Activated T-helper 1 cell treated with anti-CD3 and anti-CD28 coated beads, Interleukin-12 subunit alpha, Interleukin-12 subunit beta, Interleukin-2, Interleukin-4 antibody, amounts not matched to agents 30 ng/mL and 10 ng/mL and 1 ng/mL, durations not matched to agents 14 hours and 24 hours and 36 hours (primary cell): Measurements from ENCODE around the gene BRCC3. TPM values are rescaled to one million over a fixed set of nuclear protein-coding genes. Genes with fewer than 3 reads are reported as not detected.

ENCODE experiments used
- DNase-seq: peaks from one replicate; pipeline ENCODE4 v3.0.0; 2021; ENCODE audit warnings: low spot score
- H3K27ac Mint-ChIP-seq: one replicate; pipeline ENCODE4 v1.8.0; 2021; ENCODE audit warnings: mild to moderate bottlenecking, mixed read lengths
- H3K27me3 Mint-ChIP-seq: one replicate; pipeline ENCODE4 v1.8.0; 2022; ENCODE audit warnings: mild to moderate bottlenecking, moderate library complexity, mixed read lengths; ENCODE audit not compliant: insufficient read depth
- H3K36me3 Mint-ChIP-seq: one replicate; pipeline ENCODE4 v1.8.0; 2021; ENCODE audit warnings: low read depth, mixed read lengths
- H3K4me1 Mint-ChIP-seq: one replicate; pipeline ENCODE4 v1.8.0; 2021; ENCODE audit warnings: low read depth, mixed read lengths
- H3K4me3 Mint-ChIP-seq: one replicate; pipeline ENCODE4 v1.8.0; 2021; ENCODE audit warnings: mild to moderate bottlenecking, moderate library complexity, mixed read lengths
- H3K9me3 Mint-ChIP-seq: one replicate; pipeline ENCODE4 v1.8.0; 2021; ENCODE audit warnings: mixed read lengths
- intact Hi-C: fragments of 100-400 bp; cut with micrococcal nuclease; formaldehyde crosslinking; loops from one replicate; pipeline ENCODE4 v1.15.1; 2024
- total RNA-seq: library from RNA; stranded (reverse); gene quantifications from 2 replicates; pipeline ENCODE4 v1.2.3, GENCODE V29; 2022

BRCC3 gene
- total RNA-seq, 1 donor from 2014 or later, result 28.9 TPM

- Mint-ChIP-seq H3K27ac (peak overlapping the region; percentile 82), H3K36me3 (peaks cover 18% of the 10 kb centered on the region), H3K9me3 (no peaks in the 10 kb centered on the region), H3K4me3 (peak overlapping the region; percentile 86), H3K27me3 (no peaks in the 10 kb centered on the region), H3K4me1 (peaks cover 44% of the 10 kb centered on the region)
- intact Hi-C loops, result loop anchor here (1.0 to 5.0 kb wide), 5 partner anchors 13 to 153 kb away; partner anchors contain the start of gene VBP1
- DNase-seq, result no peak
These were observed 1.3 kb upstream of the BRCC3 start for GRCh38 chrX:155070038-155070437.

DNA sequence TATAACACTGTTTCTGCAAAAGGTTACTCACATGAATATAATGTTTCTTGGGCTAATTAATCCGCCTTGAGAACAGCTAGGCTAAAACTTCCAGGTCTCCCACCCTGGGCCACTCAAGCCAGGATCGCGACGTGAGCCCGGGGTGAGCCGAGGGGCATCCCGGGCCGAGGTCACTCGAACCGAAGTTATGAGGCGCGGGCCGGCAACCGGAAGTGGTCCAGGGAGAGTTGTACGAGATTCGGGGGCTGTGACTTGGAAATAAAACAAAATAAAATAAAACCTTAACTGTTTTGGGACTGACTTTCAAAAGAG, 689 bp upstream of the BRCC3 start:
- intact Hi-C loops, result loop anchor here (1.0 to 5.0 kb wide), 5 partner anchors 13 to 153 kb away; partner anchors contain the start of gene VBP1

DNA sequence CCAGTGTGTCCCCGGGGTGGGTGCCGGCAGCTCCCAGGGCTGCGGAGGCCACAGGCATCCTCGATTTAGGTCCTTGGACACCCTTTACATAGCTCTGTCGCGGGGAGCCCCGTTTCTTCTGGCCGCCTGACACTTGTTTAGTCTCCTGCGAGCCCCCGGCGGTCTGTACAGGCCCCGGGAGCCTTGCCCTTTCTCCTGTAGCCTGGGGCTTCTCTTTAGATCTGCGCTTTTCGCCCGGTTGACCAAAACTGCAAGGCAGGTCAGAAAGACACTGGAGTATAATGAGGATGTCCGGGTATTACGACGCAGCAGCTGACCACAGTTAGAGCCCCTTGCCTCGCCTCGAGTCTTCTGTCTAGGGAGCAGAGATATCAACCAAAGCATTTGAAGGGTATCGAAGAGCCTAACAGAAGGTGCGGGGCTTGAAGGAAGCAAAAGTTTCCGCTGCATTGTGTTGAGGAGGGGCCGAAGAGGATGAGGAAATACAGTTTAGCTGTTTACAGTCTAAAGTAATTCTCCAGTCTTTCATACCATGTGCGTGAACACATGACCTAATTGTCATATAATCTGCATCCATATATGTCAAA, 479 bp downstream of the BRCC3 start:
- intact Hi-C loops, result loop anchor here (1.0 to 5.0 kb wide), 4 partner anchors 44 to 154 kb away; partner anchors contain the start of gene VBP1
- H3K4me3 Mint-ChIP-seq, result peak overlapping the region; percentile 95
- peak overlapping the region; percentile 93 for H3K27ac Mint-ChIP-seq
- H3K27me3 Mint-ChIP-seq, result no peaks in the 10 kb centered on the region
- H3K36me3 Mint-ChIP-seq, result peaks cover 28% of the 10 kb centered on the region
- H3K4me1 Mint-ChIP-seq, result peaks cover 50% of the 10 kb centered on the region
- no peak for DNase-seq
- H3K9me3 Mint-ChIP-seq, result no peaks in the 10 kb centered on the region

More for the DNA sequence above, 689 bp upstream of the BRCC3 start:
- Mint-ChIP-seq H3K4me1 (peaks cover 50% of the 10 kb centered on the region), H3K27me3 (no peaks in the 10 kb centered on the region), H3K27ac (peak overlapping the region; percentile 82), H3K9me3 (no peaks in the 10 kb centered on the region), H3K36me3 (peaks cover 24% of the 10 kb centered on the region), H3K4me3 (peak overlapping the region; percentile 86)
- no peak for DNase-seq

- H3K27me3 Mint-ChIP-seq, result no peaks in the 10 kb centered on the region
- intact Hi-C loops, result loop anchor here (1.0 kb wide), 1 partner anchor 105 kb away; no protein-coding TSS in a partner anchor
- H3K4me1 Mint-ChIP-seq, result no peaks in the 10 kb centered on the region
- H3K4me3 Mint-ChIP-seq, result no peak overlapping the region
- no peak for DNase-seq
- H3K36me3 Mint-ChIP-seq, result peaks cover 9% of the 10 kb centered on the region
- H3K27ac Mint-ChIP-seq, result no peak overlapping the region
- no peaks in the 10 kb centered on the region for H3K9me3 Mint-ChIP-seq
These were observed 15.0 kb downstream of the BRCC3 start for GRCh38 chrX:155086202-155086840.

DNA sequence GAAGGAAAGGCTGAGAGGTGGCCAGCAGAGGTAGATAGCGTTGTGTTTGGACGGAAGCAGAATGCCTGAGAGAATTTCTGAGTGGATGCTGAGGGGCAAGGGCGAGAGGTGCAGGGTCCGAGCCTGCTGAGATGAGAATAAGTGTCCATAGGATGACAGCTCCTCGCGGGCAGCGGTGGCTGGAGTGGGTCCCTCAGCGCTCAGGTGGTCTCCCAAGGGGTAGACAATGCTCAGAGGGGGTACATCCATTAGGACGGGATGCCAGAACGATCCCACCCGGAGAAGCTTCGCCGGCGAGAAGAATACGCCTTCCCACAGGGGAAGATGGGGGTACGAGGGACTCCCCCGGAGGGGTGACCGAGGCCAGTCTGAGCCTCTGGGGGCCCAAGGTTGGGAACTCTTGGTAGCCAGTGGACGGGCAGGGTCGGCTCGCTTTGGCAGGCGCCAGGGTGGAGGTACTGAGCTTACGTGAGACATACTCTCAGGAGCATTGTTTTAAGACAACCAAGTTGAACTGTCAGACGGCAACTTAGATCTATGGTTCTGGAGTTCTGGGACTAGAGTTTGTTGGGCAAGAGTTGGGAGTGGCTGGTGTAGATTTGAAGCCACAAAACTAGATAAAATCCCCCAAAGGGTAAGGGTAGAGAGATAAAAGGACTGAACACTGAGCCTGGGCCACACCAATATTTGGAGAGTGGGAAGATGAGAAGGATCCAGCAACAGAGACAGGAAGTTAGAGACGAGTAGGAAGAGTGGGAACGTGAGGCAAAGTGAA, 15.8 kb downstream of the BRCC3 start:
- intact Hi-C loops, result loop anchor here (1.0 kb wide), 1 partner anchor 106 kb away; no protein-coding TSS in a partner anchor
- Mint-ChIP-seq H3K27me3 (no peaks in the 10 kb centered on the region), H3K4me3 (no peak overlapping the region), H3K4me1 (no peaks in the 10 kb centered on the region), H3K9me3 (no peaks in the 10 kb centered on the region), H3K27ac (no peak overlapping the region), H3K36me3 (peaks cover 10% of the 10 kb centered on the region)
- DNase-seq, result no peak

GRCh38 chrX:155094468-155095061, 23.3 kb downstream of the BRCC3 start:
- Mint-ChIP-seq H3K36me3 (peaks cover 13% of the 10 kb centered on the region), H3K4me1 (no peaks in the 10 kb centered on the region), H3K27me3 (no peaks in the 10 kb centered on the region), H3K9me3 (no peaks in the 10 kb centered on the region), H3K4me3 (no peak overlapping the region), H3K27ac (no peak overlapping the region)
- intact Hi-C loops, result loop anchor here (1.0 to 5.0 kb wide), 3 partner anchors 43 to 726 kb away; partner anchors contain the start of gene VBP1
- DNase-seq, result peak; percentile 4

GRCh38 chrX:155105919-155106318, 34.6 kb downstream of the BRCC3 start:
- peaks cover 27% of the 10 kb centered on the region for H3K36me3 Mint-ChIP-seq
- H3K27ac Mint-ChIP-seq, result no peak overlapping the region

GRCh38 chrX:155108427-155108826, 37.1 kb downstream of the BRCC3 start:
- Mint-ChIP-seq H3K27me3 (no peaks in the 10 kb centered on the region), H3K9me3 (no peaks in the 10 kb centered on the region), H3K4me3 (no peak overlapping the region), H3K27ac (no peak overlapping the region), H3K4me1 (no peaks in the 10 kb centered on the region), H3K36me3 (peaks cover 27% of the 10 kb centered on the region)
- DNase-seq, result no peak
- intact Hi-C loops, result no loop called here

More at GRCh38 chrX:155105919-155106318, 34.6 kb downstream of the BRCC3 start:
- DNase-seq, result no peak
- Mint-ChIP-seq H3K4me3 (no peak overlapping the region), H3K4me1 (no peaks in the 10 kb centered on the region), H3K27me3 (no peaks in the 10 kb centered on the region), H3K9me3 (no peaks in the 10 kb centered on the region)
- intact Hi-C loops, result no loop called here

DNA sequence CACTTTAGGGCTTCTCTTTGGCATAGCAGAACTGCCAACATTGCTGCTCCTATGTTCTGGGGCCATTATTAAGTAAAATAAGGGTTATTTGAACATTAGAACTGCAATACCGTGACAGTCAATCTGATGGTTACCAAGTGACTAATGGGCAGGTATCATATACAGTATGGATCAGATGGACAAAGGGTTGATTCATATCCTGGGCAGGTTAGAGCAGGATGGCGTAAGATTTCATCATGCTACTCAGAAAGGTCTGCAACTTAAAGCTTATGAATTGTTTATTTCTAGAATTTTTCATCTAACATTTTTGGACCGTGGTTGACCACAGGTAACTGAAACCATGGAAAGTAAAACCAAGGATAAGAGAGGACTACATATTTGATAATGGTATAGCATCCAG, 40.9 kb downstream of the BRCC3 start:
- Mint-ChIP-seq H3K9me3 (no peaks in the 10 kb centered on the region), H3K36me3 (peaks cover 24% of the 10 kb centered on the region), H3K4me1 (no peaks in the 10 kb centered on the region), H3K27me3 (no peaks in the 10 kb centered on the region), H3K27ac (no peak overlapping the region), H3K4me3 (no peak overlapping the region)
- intact Hi-C loops, result no loop called here
- no peak for DNase-seq

- Mint-ChIP-seq H3K36me3 (peaks cover 23% of the 10 kb centered on the region), H3K4me1 (no peaks in the 10 kb centered on the region), H3K27ac (no peak overlapping the region), H3K27me3 (no peaks in the 10 kb centered on the region), H3K4me3 (no peak overlapping the region), H3K9me3 (no peaks in the 10 kb centered on the region)
- intact Hi-C loops, result no loop called here
- no peak for DNase-seq
These were observed 41.8 kb downstream of the BRCC3 start for GRCh38 chrX:155113097-155113496.

DNA sequence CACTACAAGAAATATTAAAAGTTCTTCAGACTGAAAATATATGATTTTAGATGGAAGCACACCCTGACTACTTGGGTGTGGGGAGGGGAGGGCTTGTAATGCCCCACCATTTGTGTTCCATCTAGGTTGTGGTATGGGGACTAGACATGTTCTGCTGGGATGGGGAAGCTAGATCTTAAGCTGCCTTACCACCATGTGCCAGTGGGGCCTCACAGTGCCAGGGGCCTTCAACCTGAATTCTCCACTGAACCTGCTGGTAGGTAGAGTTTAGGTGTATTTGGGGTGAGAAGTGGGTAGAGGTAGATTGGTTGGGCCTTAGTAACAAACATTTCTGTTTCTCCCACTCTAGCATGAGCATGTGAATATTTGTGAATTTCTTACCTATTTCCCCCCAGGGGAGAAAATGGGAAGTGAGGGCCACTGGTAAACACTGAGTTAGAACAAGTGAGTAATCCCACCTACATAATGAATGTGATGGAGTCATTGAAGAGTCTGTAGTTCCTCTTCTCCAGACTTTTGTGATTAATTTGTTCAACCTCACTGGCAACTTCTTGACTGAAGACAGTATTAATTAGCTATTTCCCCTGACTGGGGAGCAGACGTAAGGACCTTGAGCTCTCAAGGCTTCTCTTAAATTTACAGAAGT, 44.0 kb downstream of the BRCC3 start:
- Mint-ChIP-seq H3K36me3 (peaks cover 23% of the 10 kb centered on the region), H3K4me1 (no peaks in the 10 kb centered on the region), H3K27ac (no peak overlapping the region), H3K4me3 (no peak overlapping the region), H3K27me3 (no peaks in the 10 kb centered on the region), H3K9me3 (no peaks in the 10 kb centered on the region)
- DNase-seq, result no peak
- intact Hi-C loops, result no loop called here

- peaks cover 11% of the 10 kb centered on the region for H3K9me3 Mint-ChIP-seq
- H3K27me3 Mint-ChIP-seq, result peaks cover 3% of the 10 kb centered on the region
- intact Hi-C loops, result no loop called here
- H3K36me3 Mint-ChIP-seq, result peaks cover 27% of the 10 kb centered on the region
- H3K27ac Mint-ChIP-seq, result no peak overlapping the region
- no peak for DNase-seq
- no peaks in the 10 kb centered on the region for H3K4me1 Mint-ChIP-seq
- H3K4me3 Mint-ChIP-seq, result no peak overlapping the region
These were observed 56.2 kb downstream of the BRCC3 start for GRCh38 chrX:155127465-155127864.
